Measurements from ENCODE around the gene HOXA10.

HOXA10 gene

GRCh38 chr7:27143023-27143949 is 30.8 kb downstream of the HOXA10 start, which contains the start of gene HOXA5:
Gene HOXA5, minus strand, starts transcription at chr7:27143681. Its CDS starts 74 bp downstream, at chr7:27143607.
- H3K4me3 ChIP-seq = peak within 1 kb of the TSS; percentile 15 to 60 (median 36)
- H3K27ac ChIP-seq = peak within 1 kb of the TSS in 14 of 21 experiments; percentile 0 to 85 (median 61)

GRCh38 chr7:27142580-27143022 is 31.5 kb downstream of the HOXA10 start:
- H3K4me3 ChIP-seq = peak overlapping the region; percentile 15 to 60 (median 36)
- peak overlapping the region in 13 of 21 experiments; percentile 0 to 85 (median 62) for H3K27ac ChIP-seq

- Histone ChIP-seq H3K27ac (peak overlapping the region in 6 of 21 experiments; percentile 8 to 85 (median 64)), H3K4me3 (peak overlapping the region in 6 of 7 experiments; percentile 31 to 60 (median 43))
These were observed 32.1 kb downstream of the HOXA10 start for GRCh38 chr7:27141923-27142579.

GRCh38 chr7:27141137-27141922 is 32.8 kb downstream of the HOXA10 start:
- H3K27ac ChIP-seq = peak overlapping the region in 1 of 21 experiments; percentile 77
- peak overlapping the region in 1 of 7 experiments; percentile 60 for H3K4me3 ChIP-seq

- Histone ChIP-seq H3K4me3 (no peak overlapping the region), H3K27ac (no peak overlapping the region)
These were observed 33.8 kb downstream of the HOXA10 start for GRCh38 chr7:27140126-27140857.

- no peak overlapping the region for H3K4me3 ChIP-seq
- H3K27ac ChIP-seq = no peak overlapping the region
These were observed 34.6 kb downstream of the HOXA10 start for GRCh38 chr7:27139334-27140125.

- no peak overlapping the region for H3K4me3 ChIP-seq
These were observed 35.2 kb downstream of the HOXA10 start for GRCh38 chr7:27138985-27139333.

GRCh38 chr7:27138472-27138871 is 35.6 kb downstream of the HOXA10 start:
- Histone ChIP-seq H3K4me3 (no peak overlapping the region), H3K27ac (no peak overlapping the region)

More at GRCh38 chr7:27138985-27139333, 35.2 kb downstream of the HOXA10 start:
- no peak overlapping the region for H3K27ac ChIP-seq

- Histone ChIP-seq H3K4me3 (no peak overlapping the region), H3K27ac (no peak overlapping the region)
These were observed 36.3 kb downstream of the HOXA10 start for GRCh38 chr7:27137640-27138315.

GRCh38 chr7:27134392-27134791 is 39.7 kb downstream of the HOXA10 start:
- Histone ChIP-seq H3K4me3 (no peak overlapping the region), H3K27ac (no peak overlapping the region)

- no peak overlapping the region for H3K4me3 ChIP-seq
- H3K27ac ChIP-seq = no peak overlapping the region
These were observed 40.5 kb downstream of the HOXA10 start for GRCh38 chr7:27133409-27134231.

- no peak overlapping the region for H3K27ac ChIP-seq
- H3K4me3 ChIP-seq = no peak overlapping the region
These were observed 41.1 kb downstream of the HOXA10 start for GRCh38 chr7:27132978-27133377.

- Histone ChIP-seq H3K27ac (no peak overlapping the region), H3K4me3 (no peak overlapping the region)
These were observed 41.9 kb downstream of the HOXA10 start for GRCh38 chr7:27132214-27132613.

GRCh38 chr7:27131390-27131819 is 42.7 kb downstream of the HOXA10 start:
- Histone ChIP-seq H3K27ac (peak overlapping the region in 19 of 21 experiments; percentile 52 to 92 (median 82)), H3K4me3 (peak overlapping the region; percentile 51 to 72 (median 61))

GRCh38 chr7:27130540-27131389 is 43.4 kb downstream of the HOXA10 start, which contains the start of gene HOXA4:
Gene HOXA4, minus strand, starts transcription at chr7:27130757. Its CDS starts 24 bp downstream, at chr7:27130733.
- Histone ChIP-seq H3K4me3 (peak within 1 kb of the TSS; percentile 51 to 72 (median 61)), H3K27ac (peak within 1 kb of the TSS in 20 of 21 experiments; percentile 60 to 92 (median 82))
